Right lobe of liver (tissue), 6 donors: ENCODE data around the gene STOX1. TPM values are rescaled to one million over a fixed set of nuclear protein-coding genes. Genes with fewer than 3 reads are reported as not detected.
"Not testable (repeated sequence)": the region's sequence is repeated elsewhere in the genome, so short reads cannot be mapped to it uniquely, and the experiment has no call there.

Experiments
- ATAC-seq, 4 donors: fragments of 200-7000 bp; cut with Tn5 transposase; one replicate each; pipeline ENCODE4 v1.9.1; 2020; ENCODE audit warnings: mild to moderate bottlenecking in 4 of 4, moderate library complexity in 4 of 4
- DNase-seq, 3 donors: peaks; one replicate each; pipeline ENCODE4 v3.0.0-alpha.2; 2020
- H3K27ac ChIP-seq, 3 donors: fragments of 200-600 bp; one replicate each; pipeline ENCODE4 v1.8.0; 2022
- H3K27me3 ChIP-seq, 2 donors: fragments of 200-600 bp; one replicate each; pipeline ENCODE4 v1.8.0; 2022
- H3K36me3 ChIP-seq, 4 donors: fragments of 200-600 bp; sonication (generic) in 1 of 4; one replicate each; pipeline versions ENCODE4 v1.5.1 to v1.8.0; 2017 to 2022; ENCODE audit warnings: control low read depth in 1 of 4
- H3K4me1 ChIP-seq, 4 donors: fragments of 200-600 bp; sonication (generic) in 1 of 4; one replicate each; pipeline versions ENCODE4 v1.5.1 to v1.8.0; 2017 to 2022; ENCODE audit warnings: control low read depth in 1 of 4
- H3K4me3 ChIP-seq, 3 donors: fragments of 200-600 bp; one replicate each; pipeline ENCODE4 v1.8.0; 2022
- H3K9me3 ChIP-seq, 4 donors: fragments of 200-600 bp; sonication (generic) in 1 of 4; one replicate each; pipeline versions ENCODE4 v1.5.1 to v1.8.0; 2017 to 2022; ENCODE audit warnings: control low read depth in 1 of 4
- CTCF ChIP-seq, 4 donors: fragments of 200-600 bp in 3 of 4; fragments of 450-650 bp in 1 of 4; IDR thresholded peaks; one replicate each; pipeline versions ENCODE4 v1.5.1 to v1.8.0; 2016 to 2022; ENCODE audit warnings: antibody characterized with exemption in 4 of 4, mild to moderate bottlenecking in 2 of 4
- POLR2A ChIP-seq: fragments of 450-650 bp; IDR thresholded peaks from one replicate; pipeline ENCODE4 v1.6.1; 2017; ENCODE audit warnings: antibody characterized with exemption, mild to moderate bottlenecking
- WGBS: methylation state at CpG from one replicate; pipeline ENCODE4 v1.1.6; 2018; ENCODE audit warnings: low coverage, low lambda C conversion rate; ENCODE audit not compliant: insufficient coverage; ENCODE audit errors: missing lambda C conversion rate; 5-methylcytosine and 5-hydroxymethylcytosine counted together
- intact Hi-C, 2 donors: fragments of 100-400 bp; cut with DNase I; formaldehyde crosslinking; loops; one replicate each; pipeline versions ENCODE4 v1.11.2 to v1.14.1; 2022
- total RNA-seq, 6 experiments: library from RNA; depleted of rRNA in 2 of 6; stranded (reverse); fragments of >200 nt in 2 of 6; fragmentation: NEBNext Ultra II Directional in 3 of 6; extraction: Animal tissue kit (Norgen Biotek cat#: 25700) in 3 of 6; gene quantifications; one replicate each; pipeline versions ENCODE4 v1.1.0 to v1.2.4, GENCODE V29; 2016 to 2023
- donor health status: DM: no; HTN: yes; CAD: no.
- donor health status: DM: no; HTN: no; CAD: no.
- donor health status: DM: no; HTN: no; CAD: no.
- donor health status: DM: no; HTN: yes; CAD: no.
- donor health status: DM: no; HTN: yes; CAD: no.

The STOX1 gene
- total RNA-seq, 6 experiments from 2014 or later: 0.12 to 0.81 (median 0.20) TPM; not detected in 1

- no peaks in the 10 kb centered on the region for H3K4me1 ChIP-seq
- H3K4me3 ChIP-seq: no peak overlapping the region
- TF ChIP-seq POLR2A: no peak
- TF ChIP-seq CTCF (IDR thresholded peaks at IDR 0.05): no peak
- WGBS: 38% methylated on average over 2 of the region's 2 CpGs
- no peaks in the 10 kb centered on the region for H3K9me3 ChIP-seq
- intact Hi-C loops: no loop called here
- H3K36me3 ChIP-seq: no peaks in the 10 kb centered on the region
- no peak overlapping the region for H3K27ac ChIP-seq
- ATAC-seq (no peak), DNase-seq (no peak)
- no peaks in the 10 kb centered on the region for H3K27me3 ChIP-seq
Observed at GRCh38 chr10:68857005-68857404, 29.7 kb downstream of the STOX1 start.

GRCh38 chr10:68861253-68861652 lies 33.9 kb downstream of the STOX1 start:
- Histone ChIP-seq H3K27me3 (no peaks in the 10 kb centered on the region), H3K27ac (no peak overlapping the region), H3K9me3 (no peaks in the 10 kb centered on the region), H3K4me3 (no peak overlapping the region), H3K4me1 (no peaks in the 10 kb centered on the region), H3K36me3 (no peaks in the 10 kb centered on the region)
- no peak for ATAC-seq
- intact Hi-C loops: no loop called here
- 84% methylated on average over 4 of the region's 5 CpGs for WGBS
- no peak for DNase-seq
- no peak for TF ChIP-seq POLR2A
- no peak for TF ChIP-seq CTCF (IDR thresholded peaks at IDR 0.05)

GRCh38 chr10:68864611-68865010 lies 37.3 kb downstream of the STOX1 start:
- Histone ChIP-seq H3K27ac (no peak overlapping the region), H3K27me3 (no peaks in the 10 kb centered on the region), H3K4me1 (peaks cover 0 to 5% (median 0%) of the 10 kb centered on the region in 4 donors), H3K4me3 (no peak overlapping the region), H3K36me3 (no peaks in the 10 kb centered on the region), H3K9me3 (no peaks in the 10 kb centered on the region)
- intact Hi-C loops: no loop called here
- TF ChIP-seq CTCF (IDR thresholded peaks at IDR 0.05): no peak
- no peak for TF ChIP-seq POLR2A
- ATAC-seq (no peak), DNase-seq (no peak)
- 91% methylated on average over 1 of the region's 1 CpG for WGBS

GRCh38 chr10:68868173-68868572 lies 40.8 kb downstream of the STOX1 start:
- DNase-seq, H3K27ac ChIP-seq, H3K4me3 ChIP-seq, ATAC-seq, H3K36me3 ChIP-seq, intact Hi-C loops, H3K27me3 ChIP-seq, H3K9me3 ChIP-seq: not testable (repeated sequence)
- WGBS: 89% methylated on average over 4 of the region's 8 CpGs
- peaks cover 0 to 26% (median 0%) of the 10 kb centered on the region in 4 donors for H3K4me1 ChIP-seq

GRCh38 chr10:68869623-68870022 lies 42.3 kb downstream of the STOX1 start:
- ATAC-seq: peak; percentile 26 to 82 (median 57)
- Histone ChIP-seq H3K36me3 (no peaks in the 10 kb centered on the region), H3K4me1 (peaks cover 0 to 26% (median 0%) of the 10 kb centered on the region in 4 donors), H3K9me3 (no peaks in the 10 kb centered on the region), H3K27me3 (no peaks in the 10 kb centered on the region), H3K4me3 (no peak overlapping the region), H3K27ac (no peak overlapping the region)
- intact Hi-C loops: no loop called here
- DNase-seq: no peak
- 18% methylated on average over 2 of the region's 2 CpGs for WGBS
- TF ChIP-seq POLR2A (no peak), CTCF (IDR thresholded peaks at IDR 0.05) (no peak)
